BE2C (cell line): ENCODE measurements around the gene CREB1.

ENCODE experiments used
- DNase-seq: peaks from one replicate; pipeline ENCODE4 v3.0.0-alpha.2; 2020
- H3K27me3 ChIP-seq: fragments of 250-450 bp; sonication (Bioruptor Pico); 2 replicates; pipeline ENCODE4 v1.5.1; 2020; ENCODE audit warnings: mild to moderate bottlenecking
- H3K36me3 ChIP-seq: fragments of 250-450 bp; sonication (Bioruptor Pico); 2 replicates; pipeline ENCODE4 v1.5.1; 2020; ENCODE audit warnings: mild to moderate bottlenecking
- H3K4me1 ChIP-seq: fragments of 250-450 bp; sonication (Bioruptor Pico); 2 replicates; pipeline ENCODE4 v1.5.1; 2020
- H3K4me3 ChIP-seq: 2 replicates; pipeline ENCODE4 v1.5.1; 2011; ENCODE audit warnings: low read depth, low read length
- H3K9me3 ChIP-seq: fragments of 250-450 bp; sonication (Bioruptor Pico); 2 replicates; pipeline ENCODE4 v1.5.1; 2020
- TF ChIP-seq, protein P1 (sequence below): IDR thresholded peaks from 2 replicates; pipeline ENCODE4 v1.5.1; 2012; ENCODE audit warnings: mild to moderate bottlenecking, low read depth, low read length

Gene CREB1

DNA sequence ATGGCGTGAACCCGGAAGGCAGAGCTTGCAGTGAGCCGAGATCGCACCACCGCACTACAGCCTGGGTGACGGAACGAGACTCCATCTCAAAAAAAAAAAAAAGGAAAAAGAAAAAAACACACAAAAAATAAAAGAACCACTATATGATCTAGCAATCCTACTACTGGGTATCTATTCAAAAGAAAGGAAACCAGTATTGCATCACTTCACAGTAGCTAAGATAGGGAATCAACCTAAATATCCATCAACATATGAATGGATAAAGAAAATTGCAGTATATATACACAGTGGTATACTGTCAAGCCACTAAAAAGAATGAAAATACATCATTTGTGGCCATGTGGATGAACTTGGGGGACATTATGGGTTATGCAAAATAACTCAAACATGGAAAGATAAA, 57.5 kb downstream of the CREB1 start:
- TF ChIP-seq, protein P1, sequence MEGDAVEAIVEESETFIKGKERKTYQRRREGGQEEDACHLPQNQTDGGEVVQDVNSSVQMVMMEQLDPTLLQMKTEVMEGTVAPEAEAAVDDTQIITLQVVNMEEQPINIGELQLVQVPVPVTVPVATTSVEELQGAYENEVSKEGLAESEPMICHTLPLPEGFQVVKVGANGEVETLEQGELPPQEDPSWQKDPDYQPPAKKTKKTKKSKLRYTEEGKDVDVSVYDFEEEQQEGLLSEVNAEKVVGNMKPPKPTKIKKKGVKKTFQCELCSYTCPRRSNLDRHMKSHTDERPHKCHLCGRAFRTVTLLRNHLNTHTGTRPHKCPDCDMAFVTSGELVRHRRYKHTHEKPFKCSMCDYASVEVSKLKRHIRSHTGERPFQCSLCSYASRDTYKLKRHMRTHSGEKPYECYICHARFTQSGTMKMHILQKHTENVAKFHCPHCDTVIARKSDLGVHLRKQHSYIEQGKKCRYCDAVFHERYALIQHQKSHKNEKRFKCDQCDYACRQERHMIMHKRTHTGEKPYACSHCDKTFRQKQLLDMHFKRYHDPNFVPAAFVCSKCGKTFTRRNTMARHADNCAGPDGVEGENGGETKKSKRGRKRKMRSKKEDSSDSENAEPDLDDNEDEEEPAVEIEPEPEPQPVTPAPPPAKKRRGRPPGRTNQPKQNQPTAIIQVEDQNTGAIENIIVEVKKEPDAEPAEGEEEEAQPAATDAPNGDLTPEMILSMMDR, result no peak
- Histone ChIP-seq H3K4me1 (peaks cover 7% of the 10 kb centered on the region), H3K36me3 (peaks cover 73% of the 10 kb centered on the region), H3K4me3 (no peak overlapping the region), H3K27me3 (no peaks in the 10 kb centered on the region), H3K9me3 (peaks cover 4% of the 10 kb centered on the region; the same call in 1 of the 2 replicates)
- no peak for DNase-seq

DNA sequence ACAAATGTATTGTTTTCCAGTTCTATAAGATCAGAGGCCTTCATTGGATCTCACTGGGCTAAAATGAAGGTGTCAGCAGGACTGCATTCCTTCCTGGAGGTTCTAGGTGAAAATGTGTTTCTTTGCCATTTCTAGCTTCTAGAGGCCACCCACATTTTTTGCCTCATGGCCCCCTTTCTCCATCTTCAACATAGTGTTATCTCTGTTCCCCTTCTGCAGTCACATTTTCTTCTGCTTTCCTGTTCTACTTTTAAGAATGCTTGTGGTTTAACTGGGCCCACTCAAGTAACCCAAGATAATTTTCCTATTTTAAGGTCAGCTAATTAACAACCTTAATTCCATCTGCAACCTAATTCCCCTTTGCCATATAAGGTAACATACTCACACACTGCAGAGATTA, 59.4 kb downstream of the CREB1 start:
- Histone ChIP-seq H3K9me3 (peaks cover 4% of the 10 kb centered on the region; the same call in 1 of the 2 replicates), H3K36me3 (peaks cover 67% of the 10 kb centered on the region), H3K4me1 (peaks cover 7% of the 10 kb centered on the region), H3K4me3 (no peak overlapping the region), H3K27me3 (no peaks in the 10 kb centered on the region)
- DNase-seq, result no peak
- TF ChIP-seq, protein P1, result no peak

DNA sequence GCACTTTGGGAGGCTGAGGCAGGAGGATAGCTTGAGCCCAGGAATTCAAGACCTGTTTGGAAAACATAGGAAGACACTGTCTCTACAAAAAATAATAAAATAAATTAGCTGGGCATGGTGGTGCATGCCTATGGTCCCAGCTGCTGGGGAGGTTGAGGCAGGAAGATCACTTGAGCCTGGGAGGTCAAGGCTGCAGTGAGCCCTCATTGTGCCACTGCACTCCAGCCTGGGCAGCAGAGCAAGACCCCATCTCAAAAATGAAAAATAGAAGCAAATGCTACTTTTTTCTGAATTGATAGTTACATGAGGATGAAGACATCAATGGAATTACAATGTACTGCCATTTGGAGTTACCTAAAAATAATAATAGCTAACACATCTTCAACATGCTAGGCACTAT, 63.5 kb downstream of the CREB1 start:
- Histone ChIP-seq H3K27me3 (no peaks in the 10 kb centered on the region), H3K36me3 (peaks cover 49% of the 10 kb centered on the region), H3K4me1 (0 out of 2 replicates have a peak, but pooled peaks cover under 1% of the 10 kb centered on the region), H3K9me3 (peaks cover 4% of the 10 kb centered on the region; the same call in 1 of the 2 replicates), H3K4me3 (no peak overlapping the region)
- no peak for DNase-seq
- TF ChIP-seq, protein P1, result no peak

DNA sequence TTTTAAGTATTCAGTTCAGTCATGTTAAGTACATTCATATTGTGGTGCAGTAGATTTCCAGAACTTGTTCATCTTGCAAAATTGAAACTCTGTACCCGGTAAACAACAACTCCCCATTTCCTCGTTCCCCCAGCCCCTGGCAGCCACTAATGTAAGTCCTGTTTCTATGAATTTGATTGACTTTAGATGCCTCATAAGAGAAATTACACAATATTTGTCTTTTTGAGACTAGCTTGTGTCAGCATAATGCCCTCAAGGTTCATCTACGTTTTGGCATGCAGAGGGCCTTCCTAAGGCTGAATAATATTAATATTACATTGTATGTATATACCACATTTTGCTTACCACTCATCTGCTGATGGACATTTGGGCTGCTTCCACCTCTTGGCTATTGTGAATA, 64.5 kb downstream of the CREB1 start:
- Histone ChIP-seq H3K4me1 (no peaks in the 10 kb centered on the region), H3K4me3 (no peak overlapping the region), H3K27me3 (no peaks in the 10 kb centered on the region), H3K36me3 (peaks cover 45% of the 10 kb centered on the region), H3K9me3 (peaks cover 4% of the 10 kb centered on the region; the same call in 1 of the 2 replicates)
- no peak for DNase-seq
- TF ChIP-seq, protein P1, result no peak

DNA sequence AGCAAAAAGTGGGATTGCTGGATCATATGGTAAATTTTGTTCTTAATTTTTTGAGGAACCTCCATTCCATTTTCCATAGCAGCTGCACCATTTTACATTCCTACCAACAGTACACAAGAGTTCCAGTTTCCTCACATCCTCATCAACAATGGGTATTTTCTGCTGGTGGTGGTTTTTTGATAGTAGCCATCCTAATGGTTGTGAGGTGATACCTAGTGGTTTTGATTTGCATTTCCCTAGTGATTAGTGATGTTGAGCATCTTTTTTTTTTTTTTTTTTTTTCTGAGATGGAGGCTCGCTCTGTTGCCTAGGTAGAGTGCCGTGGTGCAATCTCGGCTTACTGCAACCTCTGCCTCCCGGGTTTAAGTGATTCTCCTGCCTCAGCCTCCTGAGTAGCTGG, 65.0 kb downstream of the CREB1 start:
- no peaks in the 10 kb centered on the region for H3K27me3 ChIP-seq
- no peaks in the 10 kb centered on the region for H3K4me1 ChIP-seq
- TF ChIP-seq, protein P1, result no peak
- H3K4me3 ChIP-seq, result no peak overlapping the region
- peaks cover 43% of the 10 kb centered on the region for H3K36me3 ChIP-seq
- no peak for DNase-seq
- peaks cover 4% of the 10 kb centered on the region; the same call in 1 of the 2 replicates for H3K9me3 ChIP-seq

DNA sequence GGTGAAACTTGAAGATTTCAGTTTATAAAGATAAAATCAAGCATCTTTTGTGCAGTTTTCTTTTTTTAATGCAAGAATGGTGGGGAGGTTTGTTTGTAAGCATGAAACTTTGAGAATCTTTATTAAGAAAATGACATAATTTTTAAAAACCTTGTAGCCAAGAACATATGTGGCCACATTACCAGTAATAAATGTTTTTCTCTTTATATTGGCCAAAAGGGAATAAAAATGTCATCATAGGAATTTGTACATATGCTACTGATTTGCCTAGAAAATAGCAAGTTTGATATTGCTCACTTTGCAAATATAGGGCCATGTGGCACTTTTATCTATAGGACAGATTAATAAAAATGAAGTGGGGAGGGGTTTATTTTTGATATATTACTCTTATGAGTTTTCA, 69.9 kb downstream of the CREB1 start:
- H3K36me3 ChIP-seq, result peaks cover 20% of the 10 kb centered on the region
- no peak overlapping the region for H3K4me3 ChIP-seq
- no peaks in the 10 kb centered on the region for H3K9me3 ChIP-seq
- no peak for DNase-seq
- no peaks in the 10 kb centered on the region for H3K27me3 ChIP-seq
- H3K4me1 ChIP-seq, result no peaks in the 10 kb centered on the region
- TF ChIP-seq, protein P1, result no peak
